HG03575 (cell line): Measurements from ENCODE around the gene LRCH1.

ENCODE experiments used
- ATAC-seq: cut with Tn5 transposase; IDR thresholded peaks from one replicate; pipeline ENCODE4 v1.9.1; 2021; ENCODE audit not compliant: unreplicated experiment, insufficient number of reproducible peaks, low FRiP score; ENCODE audit errors: extremely low read depth

Gene LRCH1

DNA sequence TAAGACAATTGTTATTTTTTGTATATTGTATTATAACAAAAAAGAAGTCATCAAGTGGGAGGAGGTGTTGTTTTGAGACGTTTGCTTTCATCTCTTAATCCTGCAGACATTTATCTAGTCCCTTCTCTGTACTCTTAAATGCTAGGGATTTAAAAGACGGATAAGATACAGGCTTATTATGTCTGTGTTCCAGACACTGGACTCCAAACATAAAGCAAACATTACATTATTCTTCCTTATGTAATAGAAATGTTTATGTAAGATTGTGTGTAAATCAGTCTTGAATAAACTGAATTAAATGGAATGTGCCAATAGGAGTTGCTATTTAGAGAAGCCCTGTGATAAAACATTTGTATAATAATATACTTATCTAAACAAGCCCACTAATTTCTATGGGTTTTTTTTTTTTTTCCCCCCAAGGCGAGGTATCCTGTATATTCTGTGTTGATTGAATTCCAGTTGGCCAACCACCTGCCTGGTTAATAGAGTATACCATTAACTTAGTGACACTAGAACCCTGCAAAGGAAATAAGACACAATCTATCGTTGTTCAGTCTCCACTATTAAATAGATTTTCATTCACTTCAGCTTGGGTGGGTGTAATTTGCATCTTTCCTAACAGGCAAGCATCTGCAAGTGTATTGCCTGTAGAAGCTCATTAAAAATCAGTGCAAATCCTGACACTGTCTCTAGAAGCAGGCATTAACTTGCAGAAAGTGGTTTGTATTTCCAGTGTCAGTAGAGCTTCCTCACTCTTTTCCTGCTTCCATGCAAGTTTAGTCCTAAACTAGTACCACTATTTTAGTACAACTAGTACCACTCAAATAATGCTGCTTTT, 69.0 kb downstream of the LRCH1 start:
- no peak for ATAC-seq

DNA sequence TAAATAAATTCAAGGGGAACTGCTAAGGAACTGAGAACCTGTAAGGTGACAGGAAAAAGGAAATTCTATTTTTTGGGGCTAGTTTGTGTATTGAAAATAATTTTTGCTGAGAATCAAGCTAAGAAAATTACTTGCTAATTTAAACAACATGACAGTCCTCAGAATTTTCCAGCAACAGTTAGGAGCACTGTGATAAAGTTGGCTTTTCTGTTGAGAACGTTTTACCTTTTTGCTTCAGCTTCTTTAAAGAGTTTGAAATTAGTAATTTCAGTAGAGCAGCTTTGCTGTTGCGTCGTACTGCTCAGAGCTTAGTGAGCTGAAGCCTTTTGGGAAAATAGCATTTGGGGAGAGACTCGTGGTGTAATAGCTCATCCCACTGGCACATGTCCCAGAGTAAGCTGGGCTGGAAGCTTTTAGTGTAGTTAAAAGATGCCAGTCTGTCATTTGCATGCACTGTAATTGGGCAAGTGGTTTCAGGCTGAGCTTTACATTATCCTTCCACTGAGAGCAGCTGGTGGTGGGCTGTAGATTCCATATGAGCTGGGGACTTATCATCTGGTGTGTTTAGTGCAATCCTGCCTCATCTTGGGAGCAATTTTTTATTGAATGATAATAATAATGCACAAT, 69.8 kb downstream of the LRCH1 start:
- no peak for ATAC-seq

DNA sequence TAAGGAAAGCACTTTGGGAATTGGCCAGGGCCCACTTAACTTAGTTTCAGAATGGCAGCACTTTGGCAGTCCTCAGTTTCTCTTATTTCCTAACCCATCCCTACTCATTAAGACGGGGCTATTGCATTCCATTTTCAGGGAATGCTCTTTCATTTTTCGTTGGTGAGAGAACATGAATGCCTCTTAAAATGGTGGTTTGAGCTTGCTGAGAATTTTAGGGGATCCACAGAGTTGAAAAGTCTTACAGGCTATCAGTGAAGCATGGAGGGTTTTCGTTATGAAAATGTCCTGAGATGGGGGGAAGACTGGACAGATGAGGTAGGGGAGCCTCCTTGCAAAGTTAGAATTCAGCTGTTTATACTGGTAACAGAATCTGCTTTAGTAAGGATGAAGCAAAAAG, 71.4 kb downstream of the LRCH1 start:
- no peak for ATAC-seq

DNA sequence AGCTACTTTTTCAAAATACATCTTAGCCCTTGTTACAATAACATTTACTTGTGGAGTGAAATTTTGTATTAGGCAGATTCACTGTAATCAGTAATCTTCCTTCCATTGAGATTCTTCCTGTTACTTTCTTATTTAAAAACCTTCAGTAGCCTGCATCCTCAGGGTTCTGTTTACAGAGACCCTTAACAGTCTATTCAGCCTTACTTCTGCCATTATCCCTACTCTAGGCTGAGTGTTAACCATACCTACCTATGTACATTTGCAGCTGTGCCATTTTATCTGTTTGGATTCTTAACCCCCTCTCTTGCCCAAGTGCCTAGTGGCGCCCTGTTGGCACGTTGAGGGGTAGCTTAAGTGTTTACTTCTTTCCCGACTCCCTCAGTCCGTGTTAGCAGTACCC, 71.9 kb downstream of the LRCH1 start:
- no peak for ATAC-seq

- no peak for ATAC-seq
These were observed 74.5 kb downstream of the LRCH1 start for GRCh38 chr13:46627462-46627861.

DNA sequence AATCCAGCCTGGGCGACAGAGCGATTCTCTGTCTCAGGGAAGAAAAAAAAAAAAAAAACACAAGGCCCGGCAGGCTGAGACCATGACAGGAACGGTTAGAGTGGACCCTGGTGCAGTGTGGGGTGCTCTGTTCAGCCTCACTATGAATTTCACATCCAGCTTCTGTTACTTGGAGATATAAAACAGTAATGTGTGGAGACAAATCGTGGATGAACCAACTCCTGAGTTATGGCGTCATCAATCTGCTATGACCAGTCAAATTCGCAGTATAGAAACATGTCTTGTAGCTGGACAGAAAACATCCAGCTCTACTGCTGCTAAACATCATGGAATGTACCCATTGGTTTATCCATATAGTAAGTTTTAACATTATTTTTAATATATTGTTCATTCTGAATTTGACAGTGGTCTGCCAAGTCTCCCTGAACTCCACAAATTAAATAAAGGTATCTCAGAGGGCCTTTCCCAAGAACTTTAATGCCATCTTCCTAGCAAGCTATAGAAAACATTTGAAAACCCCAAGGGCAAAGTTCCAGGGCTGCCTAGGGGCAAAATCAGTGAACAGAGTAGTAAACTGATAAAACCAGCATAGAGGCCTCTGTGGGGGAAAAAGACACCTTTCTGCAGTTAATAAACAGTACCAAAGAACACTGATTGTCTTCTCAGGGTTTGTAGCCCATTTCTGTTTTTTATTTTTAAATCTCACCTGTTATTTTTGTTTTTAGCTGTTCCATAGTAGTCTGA, 75.8 kb downstream of the LRCH1 start:
- no peak for ATAC-seq

DNA sequence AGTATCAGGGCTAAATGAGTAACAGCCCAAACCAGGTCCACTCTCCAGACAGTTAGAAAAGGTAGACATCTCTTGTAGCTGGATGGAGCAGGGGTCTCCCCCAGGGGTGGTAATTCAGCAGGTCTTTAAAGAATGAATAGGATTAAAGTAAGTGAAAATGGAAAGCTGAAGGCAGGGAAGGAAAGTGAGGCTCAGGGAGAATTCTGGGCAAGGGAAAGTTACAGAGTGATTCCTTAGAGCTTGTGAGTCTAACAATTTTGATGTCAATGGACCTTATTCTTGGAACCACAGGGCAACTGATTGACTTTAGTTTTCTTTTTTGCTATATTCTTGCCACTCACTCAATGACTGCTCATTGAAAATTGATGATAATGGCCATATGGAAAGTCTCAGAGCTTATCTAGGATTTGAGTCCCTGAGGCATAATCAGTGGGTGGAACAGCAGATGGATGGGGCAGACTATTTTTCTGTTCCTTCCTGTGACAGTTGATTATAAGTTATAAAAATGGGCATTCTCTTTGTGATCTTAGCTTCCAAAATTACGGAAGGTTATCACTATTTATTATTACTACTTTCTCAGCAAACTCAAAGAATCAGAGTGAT, 76.9 kb downstream of the LRCH1 start:
- ATAC-seq: no peak

DNA sequence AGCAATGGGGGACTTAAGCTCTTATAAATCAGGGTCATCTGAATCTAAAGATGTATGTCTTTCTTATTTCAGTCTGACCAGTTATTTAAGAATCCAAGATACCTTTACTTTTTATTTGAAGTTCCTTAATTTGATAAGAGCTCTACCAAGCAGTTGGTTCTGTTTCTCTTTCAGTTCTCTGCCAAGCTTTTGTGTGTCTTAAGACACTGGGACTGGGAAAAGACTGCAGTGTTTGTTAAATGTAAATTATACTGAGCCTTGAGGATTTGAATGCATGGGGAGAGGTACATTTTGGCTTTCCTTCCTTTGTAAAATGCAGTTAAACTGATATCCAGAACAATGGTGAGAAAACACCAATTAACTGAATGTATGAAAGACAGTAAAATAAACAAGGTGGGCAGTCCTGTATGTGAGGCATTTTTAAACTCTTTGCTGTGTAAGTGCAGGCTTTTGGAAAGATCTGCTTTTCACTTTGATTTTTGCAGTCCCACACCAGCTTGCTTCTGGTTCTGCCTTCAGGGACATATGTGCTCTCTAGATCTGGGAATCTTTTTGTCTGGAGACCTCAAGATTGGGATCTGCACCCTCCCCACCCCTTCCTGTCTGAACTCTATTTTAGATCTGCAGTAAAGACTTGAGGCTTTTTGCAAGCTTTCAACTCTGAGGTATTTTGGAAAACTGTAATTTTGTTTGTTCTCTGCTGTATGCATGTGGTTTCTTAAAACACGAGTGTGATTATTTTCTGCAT, 77.6 kb downstream of the LRCH1 start:
- no peak for ATAC-seq

GRCh38 chr13:46631179-46631542, 78.2 kb downstream of the LRCH1 start:
- no peak for ATAC-seq

DNA sequence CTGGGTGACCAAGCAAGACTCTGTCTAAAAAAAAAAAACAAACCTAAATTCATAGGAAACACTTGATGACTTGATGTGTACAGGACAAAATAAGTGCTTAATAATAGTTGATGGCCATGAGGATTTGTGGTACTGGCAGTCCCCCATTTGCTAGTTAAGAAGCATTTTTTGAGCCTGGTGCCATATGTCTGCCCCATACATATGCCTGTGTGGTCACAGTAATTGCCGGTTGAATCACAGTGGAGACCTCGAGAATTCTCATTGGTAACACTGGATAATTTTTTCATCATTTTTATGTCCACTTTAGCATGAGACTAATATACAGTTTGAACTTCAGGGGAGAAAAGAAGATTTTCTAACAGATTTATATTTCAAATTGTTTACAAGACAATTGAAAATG, 79.2 kb downstream of the LRCH1 start:
- no peak for ATAC-seq

DNA sequence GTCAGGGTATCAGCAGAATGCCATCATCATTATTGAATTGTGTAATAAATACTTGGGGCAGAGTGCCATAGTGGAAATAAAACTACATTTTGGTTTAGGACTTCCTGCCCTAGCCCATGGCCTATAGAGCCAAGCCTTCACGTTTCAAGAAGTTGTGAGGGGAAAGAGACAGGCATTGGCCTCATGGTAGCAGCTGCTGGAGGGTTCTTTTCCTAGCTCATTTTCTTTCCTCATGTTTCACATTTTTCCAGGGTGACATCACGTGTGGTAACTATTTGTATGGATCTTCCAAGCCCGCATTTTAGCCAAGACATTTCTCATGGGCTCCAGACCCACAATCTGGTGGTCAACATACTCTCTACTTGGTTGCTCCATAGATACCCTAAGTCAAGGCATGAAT, 80.4 kb downstream of the LRCH1 start:
- no peak for ATAC-seq

DNA sequence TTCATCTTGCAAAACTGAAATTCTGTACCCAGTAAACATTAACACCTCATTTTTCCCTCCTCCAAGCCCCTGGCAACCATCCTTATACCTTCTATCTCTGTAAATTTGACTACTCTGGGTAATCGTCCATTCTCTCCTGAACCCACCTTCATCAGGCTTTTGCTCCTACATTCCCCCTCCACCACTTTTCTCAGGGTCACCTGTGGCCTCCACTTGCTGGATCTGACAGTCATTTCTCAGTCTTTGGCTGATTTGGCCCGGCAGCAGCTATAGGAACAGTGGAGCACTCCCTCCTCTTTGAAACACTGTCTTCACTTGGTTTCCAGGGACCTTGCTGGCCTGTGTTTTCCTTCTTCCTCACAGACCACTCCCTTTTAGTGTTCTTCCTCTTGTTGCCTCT, 83.5 kb downstream of the LRCH1 start:
- no peak for ATAC-seq

GRCh38 chr13:46637213-46637612, 84.2 kb downstream of the LRCH1 start:
- no peak for ATAC-seq

DNA sequence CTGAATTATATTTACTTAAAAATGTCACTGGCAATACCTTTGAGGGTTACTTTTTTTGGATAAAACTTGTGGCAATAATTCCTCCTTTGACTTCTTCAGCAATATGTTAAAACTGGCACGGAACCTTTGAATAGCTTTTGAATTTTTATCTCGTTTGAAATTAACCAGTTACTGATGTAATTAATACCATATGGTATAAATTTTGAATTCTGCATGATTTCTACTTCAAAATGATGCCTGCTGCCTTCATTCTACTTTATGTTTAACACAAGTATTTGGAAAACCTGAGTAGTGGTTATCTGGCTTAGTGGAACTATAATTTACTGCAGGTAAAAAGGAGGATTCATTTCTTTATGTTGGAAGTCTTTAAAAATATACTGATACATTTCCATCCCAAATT, 85.3 kb downstream of the LRCH1 start:
- no peak for ATAC-seq

GRCh38 chr13:46639033-46639981, 86.3 kb downstream of the LRCH1 start:
- peak; percentile 85 for ATAC-seq

GRCh38 chr13:46640843-46641242, 87.9 kb downstream of the LRCH1 start:
- no peak for ATAC-seq

DNA sequence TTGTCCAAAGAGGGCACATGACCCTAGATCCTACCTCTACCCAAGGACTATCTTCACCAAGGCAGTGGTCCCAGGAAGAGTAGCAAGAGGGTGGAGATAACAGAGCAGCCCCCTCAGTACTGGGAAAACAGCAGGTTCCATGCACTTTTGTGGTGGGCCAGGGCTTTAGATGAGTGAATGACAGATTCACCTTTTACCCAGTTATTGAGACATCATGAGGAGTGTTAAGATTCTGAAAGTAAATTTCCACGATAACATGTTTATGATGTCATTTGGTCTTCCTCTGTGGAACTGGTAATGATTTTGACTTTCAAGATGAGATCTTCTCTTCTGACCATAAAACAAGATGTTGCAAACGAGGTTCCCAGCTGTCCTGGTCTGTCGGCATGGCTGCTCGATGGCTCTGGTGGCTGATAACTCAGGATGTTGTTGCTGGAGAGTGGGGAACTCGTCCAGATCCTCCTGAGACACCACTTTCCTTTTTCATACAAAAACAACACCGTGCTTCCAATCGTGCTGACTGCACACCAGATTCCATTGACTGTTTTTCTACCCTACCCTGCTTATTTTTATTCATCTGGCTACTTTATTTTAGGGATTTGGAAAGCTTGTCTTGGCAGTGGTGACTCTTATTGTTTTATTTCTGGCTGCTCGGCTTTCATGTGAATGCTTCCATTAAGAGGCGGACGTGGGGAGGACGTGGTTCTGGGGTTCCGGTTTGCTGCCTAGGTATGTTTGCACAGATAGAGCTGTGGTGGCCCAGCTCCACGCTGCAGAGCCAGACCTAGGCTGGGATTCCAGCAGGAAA, 88.5 kb downstream of the LRCH1 start:
- ATAC-seq: no peak
